Measurements from ENCODE around the gene GALNT17.
"Not testable (repeated sequence)": the region's sequence is repeated elsewhere in the genome, so short reads cannot be mapped to it uniquely, and the experiment has no call there.

Gene GALNT17

GRCh38 chr7:71165708-71166107 lies 33.8 kb downstream of the GALNT17 start:
- DNase-seq (ENCODE audit: low spot score), result no peak

DNA sequence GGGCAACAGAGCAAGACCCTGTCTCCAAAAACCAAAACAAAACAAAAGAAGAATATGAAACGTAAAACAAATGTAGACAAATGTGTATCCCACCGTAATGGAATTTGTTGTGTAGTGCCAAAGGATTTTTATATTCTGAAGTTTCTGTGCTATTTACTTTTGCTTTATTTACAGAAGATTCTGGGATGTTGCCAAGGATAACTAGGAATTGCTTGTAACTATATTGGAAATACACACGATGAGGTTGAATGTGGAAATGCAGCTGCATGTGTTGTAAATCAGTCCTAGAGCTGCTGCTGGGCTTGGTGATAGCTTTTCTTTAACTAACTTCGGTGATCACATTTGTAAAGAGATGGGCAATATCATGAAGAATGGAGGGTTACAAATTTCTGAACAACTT lies 39.5 kb downstream of the GALNT17 start:
- no peak for DNase-seq (ENCODE audit: low spot score)

DNA sequence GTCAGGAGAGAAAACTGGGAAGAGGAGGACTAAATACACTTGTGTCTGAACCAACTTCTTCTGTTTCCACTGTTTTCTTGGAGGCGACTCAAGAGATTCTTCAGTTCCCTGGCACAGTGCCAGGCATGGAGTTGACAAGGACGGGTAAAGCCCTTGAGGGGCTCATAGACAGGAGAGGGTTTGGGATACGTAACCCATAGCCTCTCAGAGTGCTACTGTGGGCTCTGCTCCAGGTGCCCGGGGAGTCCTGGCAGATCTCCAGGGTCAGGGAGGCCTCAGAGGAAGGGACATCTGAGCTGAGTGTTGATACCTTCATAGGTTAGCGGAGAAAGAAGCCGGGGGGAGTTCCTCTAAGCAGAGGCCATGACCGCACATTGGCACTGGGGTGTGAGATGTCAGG lies 42.0 kb downstream of the GALNT17 start:
- DNase-seq (ENCODE audit: low spot score), result no peak

- DNase-seq (ENCODE audit: low spot score), result no peak
Measured at GRCh38 chr7:71182438-71182935, 50.5 kb downstream of the GALNT17 start.

- DNase-seq (ENCODE audit: low spot score), result no peak
Measured at GRCh38 chr7:71184136-71184535, 52.2 kb downstream of the GALNT17 start.

GRCh38 chr7:71184609-71185008 lies 52.7 kb downstream of the GALNT17 start:
- no peak for DNase-seq (ENCODE audit: low spot score)

GRCh38 chr7:71186535-71187057 lies 54.7 kb downstream of the GALNT17 start:
- no peak for DNase-seq (ENCODE audit: low spot score)

- no peak for DNase-seq (ENCODE audit: low spot score)
Measured at GRCh38 chr7:71191771-71192170, 59.8 kb downstream of the GALNT17 start.

DNA sequence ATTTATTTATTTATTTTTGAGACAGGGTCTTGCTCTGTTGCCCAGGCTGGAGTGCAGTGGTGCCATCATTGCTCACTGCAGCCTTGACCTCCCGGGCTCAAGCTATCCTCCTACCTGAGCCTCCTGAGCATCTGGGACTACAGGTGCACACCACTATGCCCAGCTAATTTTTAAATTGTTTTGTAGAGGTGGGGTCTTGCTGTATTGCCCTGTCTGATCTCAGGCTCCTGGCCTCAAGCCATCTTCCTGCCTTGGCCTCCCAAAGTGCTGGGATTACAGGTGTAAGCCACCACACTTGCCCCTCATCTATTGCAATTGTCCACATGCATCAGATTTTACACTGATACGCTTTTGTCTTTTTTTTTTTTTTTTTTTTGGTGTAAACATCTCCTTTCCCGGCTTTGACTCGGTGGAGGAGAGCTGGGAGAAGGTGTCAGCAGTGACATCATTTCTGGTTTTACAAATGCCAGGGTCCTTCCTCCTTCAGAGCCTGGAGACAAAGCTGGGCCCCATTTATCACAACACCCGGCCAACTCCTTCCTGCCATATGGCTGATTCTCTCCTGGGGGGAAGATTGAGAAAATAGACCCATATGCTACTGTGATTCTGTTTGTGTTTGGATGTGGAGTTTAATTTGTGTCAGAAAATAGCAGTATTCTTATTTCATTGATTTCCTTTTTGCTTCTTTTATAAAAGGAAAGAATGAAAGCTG lies 61.3 kb downstream of the GALNT17 start:
- no peak for DNase-seq (ENCODE audit: low spot score)

- DNase-seq (ENCODE audit: low spot score), result no peak
Measured at GRCh38 chr7:71198391-71198790, 66.4 kb downstream of the GALNT17 start.

GRCh38 chr7:71198887-71199286 lies 66.9 kb downstream of the GALNT17 start:
- no peak for DNase-seq (ENCODE audit: low spot score)

GRCh38 chr7:71206184-71206583 lies 74.2 kb downstream of the GALNT17 start:
- DNase-seq (ENCODE audit: low spot score), result no peak

DNA sequence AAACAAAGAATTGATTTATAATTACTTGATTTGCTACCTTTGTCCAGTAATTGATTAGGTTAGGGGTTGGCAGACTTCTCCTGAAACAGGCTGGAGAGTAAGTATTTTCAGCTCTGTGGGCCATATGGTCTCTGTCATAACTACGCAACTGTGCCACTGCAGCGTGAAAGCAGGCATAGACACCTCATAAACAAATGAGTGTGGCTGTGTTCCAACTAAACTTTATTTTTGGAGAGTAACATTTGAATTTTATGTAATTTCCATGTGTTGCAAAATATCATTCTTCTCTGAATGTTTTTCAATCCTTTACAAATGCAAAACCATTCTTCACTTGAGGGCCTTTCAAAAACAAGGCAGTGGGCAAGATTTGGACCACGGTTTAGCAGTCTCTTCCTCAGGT lies 76.9 kb downstream of the GALNT17 start:
- DNase-seq (ENCODE audit: low spot score), result no peak

DNA sequence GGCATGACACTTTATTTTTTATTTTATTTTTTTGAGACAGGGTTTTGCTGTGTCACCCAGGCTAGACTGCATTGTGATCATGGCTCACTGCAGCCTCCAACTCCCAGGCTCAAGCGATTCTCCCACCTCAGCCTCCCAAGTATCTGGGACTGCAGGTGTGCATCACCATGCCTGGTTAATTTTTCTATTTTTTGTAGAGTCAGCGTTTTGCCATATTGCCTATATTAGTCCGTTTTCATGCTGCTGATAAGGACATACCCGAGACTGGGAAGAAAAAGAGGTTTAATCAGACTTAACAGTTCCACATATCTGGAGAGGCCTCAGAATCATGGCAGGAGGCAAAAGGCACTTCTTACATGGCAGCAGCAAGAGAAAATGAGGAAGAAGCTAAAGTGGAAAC lies 77.5 kb downstream of the GALNT17 start:
- not testable (repeated sequence) for DNase-seq (ENCODE audit: low spot score)

GRCh38 chr7:71210220-71210619 lies 78.3 kb downstream of the GALNT17 start:
- DNase-seq (ENCODE audit: low spot score), result no peak

GRCh38 chr7:71212433-71212832 lies 80.5 kb downstream of the GALNT17 start:
- DNase-seq (ENCODE audit: low spot score), result not testable (repeated sequence)

DNA sequence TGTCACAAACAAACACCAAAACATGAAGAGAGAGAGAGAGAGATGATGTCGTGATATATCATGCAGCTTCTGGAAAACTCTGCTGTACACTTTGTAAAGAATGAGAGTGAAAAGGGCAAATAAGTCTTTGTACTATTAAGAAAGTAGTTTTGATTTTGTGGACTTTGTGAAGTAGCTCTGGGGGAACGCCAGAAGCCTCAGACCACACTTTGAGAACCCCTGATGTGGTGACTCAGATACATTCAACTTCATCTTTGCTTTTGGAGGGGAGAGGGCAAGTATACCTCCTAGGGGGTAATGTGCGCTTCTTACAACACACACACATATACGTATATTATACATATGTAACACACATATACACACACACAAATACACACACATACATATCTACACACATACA lies 84.3 kb downstream of the GALNT17 start:
- DNase-seq (ENCODE audit: low spot score), result no peak

GRCh38 chr7:71220210-71220695 lies 88.3 kb downstream of the GALNT17 start:
- no peak for DNase-seq (ENCODE audit: low spot score)

DNA sequence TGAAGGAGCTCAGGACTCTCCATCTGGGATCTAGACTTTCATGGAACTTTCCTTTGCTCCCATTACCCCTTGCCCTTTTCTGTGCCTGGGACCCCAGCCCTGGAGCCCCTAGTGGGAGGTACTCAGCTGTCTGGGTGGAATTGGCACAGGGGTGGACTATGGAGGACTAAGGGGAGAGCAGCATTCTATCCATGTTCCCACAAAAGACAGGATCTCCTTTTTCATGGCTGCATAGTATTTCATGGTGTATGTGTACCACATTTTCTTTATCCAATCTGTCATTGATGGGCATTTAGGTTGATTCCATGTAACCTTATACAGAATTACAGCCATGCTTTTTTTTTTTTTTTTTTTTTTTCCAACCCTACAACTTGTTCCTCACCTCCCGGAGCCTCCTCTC lies 89.1 kb downstream of the GALNT17 start:
- DNase-seq (ENCODE audit: low spot score), result no peak

- DNase-seq (ENCODE audit: low spot score), result no peak
Measured at GRCh38 chr7:71221549-71221948, 89.6 kb downstream of the GALNT17 start.

- no peak for DNase-seq (ENCODE audit: low spot score)
Measured at GRCh38 chr7:71227126-71227525, 95.2 kb downstream of the GALNT17 start.

GRCh38 chr7:71229148-71229547 lies 97.2 kb downstream of the GALNT17 start:
- no peak for DNase-seq (ENCODE audit: low spot score)

GRCh38 chr7:71229699-71230098 lies 97.8 kb downstream of the GALNT17 start:
- no peak for DNase-seq (ENCODE audit: low spot score)

DNA sequence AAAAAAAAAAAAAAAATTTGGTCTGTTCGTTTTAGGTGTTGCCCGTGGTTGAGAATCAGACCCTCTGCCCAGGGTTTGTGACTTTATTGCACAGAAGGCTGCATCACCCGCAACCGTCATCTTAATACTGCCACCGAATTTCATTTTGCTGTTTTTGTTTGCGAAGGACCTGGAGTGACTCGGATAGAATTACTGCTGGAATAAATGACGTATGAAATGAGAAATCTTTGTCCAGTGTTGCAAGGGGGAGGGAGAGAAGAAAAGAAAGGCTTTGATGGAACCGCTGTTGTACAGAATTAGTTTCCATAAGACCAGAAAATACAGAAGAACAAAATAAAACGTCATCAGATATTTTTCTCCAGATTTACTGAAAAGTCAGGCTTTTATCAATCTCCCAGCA lies 103.3 kb downstream of the GALNT17 start:
- DNase-seq (ENCODE audit: low spot score), result no peak
